HG02970 (cell line): ENCODE data around the gene CITED4.
"Not testable (repeated sequence)": the region's sequence is repeated elsewhere in the genome, so short reads cannot be mapped to it uniquely, and the experiment has no call there.

Experiments
- ATAC-seq: cut with Tn5 transposase; IDR thresholded peaks from one replicate; pipeline ENCODE4 v1.9.1; 2021; ENCODE audit warnings: mild to moderate bottlenecking, moderate library complexity, moderate number of reproducible peaks; ENCODE audit not compliant: unreplicated experiment, low FRiP score

Gene CITED4, protein sequence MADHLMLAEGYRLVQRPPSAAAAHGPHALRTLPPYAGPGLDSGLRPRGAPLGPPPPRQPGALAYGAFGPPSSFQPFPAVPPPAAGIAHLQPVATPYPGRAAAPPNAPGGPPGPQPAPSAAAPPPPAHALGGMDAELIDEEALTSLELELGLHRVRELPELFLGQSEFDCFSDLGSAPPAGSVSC

DNA sequence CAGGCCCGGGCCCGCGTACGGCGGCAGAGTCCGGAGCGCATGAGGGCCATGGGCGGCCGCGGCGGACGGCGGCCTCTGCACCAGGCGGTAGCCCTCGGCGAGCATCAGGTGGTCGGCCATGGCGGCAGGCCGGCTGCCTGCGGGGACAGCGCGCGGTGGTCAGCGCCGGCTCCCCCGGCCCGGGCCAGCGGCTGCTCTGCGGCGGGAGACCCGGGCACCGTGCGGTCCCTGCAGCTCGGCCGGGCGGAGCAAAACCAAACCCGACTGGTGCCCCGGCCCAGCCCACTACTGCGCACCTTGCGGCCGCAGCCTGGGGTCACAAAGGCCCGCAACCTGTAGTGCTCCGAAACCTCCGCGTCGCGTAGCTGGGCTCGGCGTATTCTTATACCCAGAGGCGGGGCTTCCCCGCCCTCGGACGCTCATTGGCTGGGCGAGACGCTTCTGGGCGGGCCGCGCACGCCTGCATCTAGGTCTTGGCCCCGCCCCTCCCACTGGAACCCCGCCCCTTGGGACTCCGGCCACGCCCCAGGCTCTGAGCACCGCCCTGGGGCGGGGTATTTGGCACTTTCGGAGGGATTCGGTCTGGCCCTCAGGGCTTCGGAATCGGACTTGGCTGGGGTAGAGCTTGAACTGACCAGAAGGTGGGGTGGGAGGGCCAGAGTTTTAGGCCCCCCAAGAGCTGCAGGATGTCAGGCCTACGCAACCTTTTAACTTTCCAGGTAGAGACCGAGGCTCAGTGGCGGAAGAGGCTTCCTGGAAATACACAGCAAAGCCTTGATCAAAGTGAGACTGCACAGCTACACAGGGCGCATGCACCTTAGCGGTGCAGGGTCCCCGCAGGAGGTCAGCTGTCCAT, at the start of gene CITED4:
CITED4 (minus strand) TSS at position 356 of the 856 bp plus-strand sequence; CDS start at position 120, 236 bp downstream.
- ATAC-seq: peak; percentile 83

DNA sequence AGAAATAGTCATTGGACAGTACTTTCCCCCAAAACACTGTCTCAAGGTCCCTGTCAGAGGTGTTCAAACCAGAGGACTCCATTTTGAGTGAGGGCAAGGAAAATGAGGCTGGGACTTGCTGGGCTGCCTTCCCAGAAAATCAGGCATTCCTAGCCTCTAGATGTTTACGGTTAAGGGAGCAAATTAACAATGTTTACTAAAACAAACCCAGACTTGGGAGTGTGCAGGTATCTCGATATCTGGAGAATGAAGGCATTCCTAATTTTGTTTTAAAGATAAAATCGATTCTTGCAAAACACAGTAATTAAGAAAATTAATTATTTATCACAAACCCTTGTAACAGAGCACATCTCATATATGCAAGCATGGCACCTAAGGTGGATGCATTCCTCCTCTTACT, 48.9 kb upstream of the CITED4 start:
- ATAC-seq: no peak

DNA sequence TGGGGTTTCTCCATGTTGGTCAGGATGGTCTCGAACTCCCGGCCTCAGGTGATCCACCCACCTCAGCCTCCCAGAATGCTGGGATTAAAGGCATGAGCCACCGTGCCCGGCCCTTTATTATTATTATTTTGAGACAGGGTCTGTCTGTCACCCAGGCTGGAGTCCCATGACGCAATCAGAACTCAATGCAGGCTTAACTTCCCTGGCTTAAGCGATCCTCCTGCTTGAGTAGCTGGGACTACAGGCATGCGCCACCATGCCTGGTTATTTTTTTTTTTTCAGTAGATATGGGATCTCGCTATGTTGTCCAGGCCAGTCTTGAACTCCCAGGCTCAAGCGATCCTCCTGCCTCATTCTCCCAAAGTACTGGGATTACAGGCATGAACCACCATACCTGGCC, 47.1 kb upstream of the CITED4 start:
- no peak for ATAC-seq

DNA sequence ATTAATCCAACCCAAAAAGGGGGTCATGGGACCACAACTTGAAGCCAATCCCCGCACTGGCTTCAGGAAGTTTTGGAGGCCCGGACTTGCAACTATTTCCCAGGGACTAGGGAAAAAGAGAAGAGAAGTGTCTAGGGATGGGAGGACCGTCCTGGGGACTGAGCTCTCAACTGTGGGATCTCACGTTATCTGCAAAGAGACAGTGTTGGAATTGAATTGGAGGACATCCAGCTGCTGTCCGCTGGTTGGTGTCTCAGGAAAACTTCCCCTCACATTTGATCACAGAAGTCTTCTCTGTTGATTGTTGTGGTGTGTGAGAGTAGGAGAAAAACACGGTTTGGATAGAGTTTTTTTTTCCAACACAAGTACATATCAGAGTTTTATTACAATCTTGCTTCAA, 46.2 kb upstream of the CITED4 start:
- no peak for ATAC-seq

DNA sequence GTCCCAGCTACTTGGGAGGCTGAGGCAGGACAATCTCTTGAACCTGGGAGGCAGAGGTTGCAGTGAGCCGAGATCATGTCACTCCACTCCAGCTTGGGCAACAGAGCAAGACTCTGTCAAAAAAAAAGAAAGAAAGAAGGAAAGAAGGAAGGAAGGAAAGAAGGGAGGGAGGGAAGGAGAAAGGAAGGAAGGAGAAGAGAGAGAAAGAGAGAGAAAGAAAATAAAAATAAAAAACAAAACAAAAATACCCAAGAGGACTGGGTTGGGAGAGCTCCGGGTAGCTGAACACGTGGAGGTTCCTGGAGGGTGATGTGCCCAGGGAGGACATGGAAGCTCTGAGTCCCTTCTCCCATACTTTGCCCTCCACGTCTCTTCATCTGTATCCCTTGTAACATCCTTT, 45.7 kb upstream of the CITED4 start:
- ATAC-seq: no peak

DNA sequence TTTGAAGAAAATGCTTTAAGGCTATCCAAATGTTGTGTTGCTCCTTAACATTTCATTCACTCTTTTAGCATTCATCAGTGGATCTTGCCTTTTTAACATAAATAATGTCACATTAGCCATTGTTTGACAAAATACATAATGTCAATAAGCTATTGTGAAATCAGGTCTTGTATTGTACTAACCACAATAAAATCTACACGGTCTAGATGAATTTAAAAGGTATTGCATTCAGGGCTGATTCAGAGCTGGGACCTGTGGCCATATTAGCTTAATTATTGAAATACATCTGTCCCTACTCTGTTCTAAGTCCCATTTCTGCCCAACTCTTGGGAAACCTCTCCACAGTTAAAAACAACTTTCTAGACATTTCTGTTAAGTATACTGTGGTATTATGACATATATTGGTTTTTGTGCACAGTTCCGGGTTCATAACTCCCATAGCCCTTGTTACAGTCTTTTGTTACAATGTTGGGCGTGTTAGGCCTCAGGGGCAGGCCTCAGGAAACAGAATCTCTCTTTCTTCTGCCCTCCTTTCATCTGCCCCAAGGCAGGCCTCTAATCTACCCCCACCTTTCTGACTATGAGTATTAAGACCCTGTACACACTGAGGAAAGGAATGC, 44.7 kb upstream of the CITED4 start:
- no peak for ATAC-seq

DNA sequence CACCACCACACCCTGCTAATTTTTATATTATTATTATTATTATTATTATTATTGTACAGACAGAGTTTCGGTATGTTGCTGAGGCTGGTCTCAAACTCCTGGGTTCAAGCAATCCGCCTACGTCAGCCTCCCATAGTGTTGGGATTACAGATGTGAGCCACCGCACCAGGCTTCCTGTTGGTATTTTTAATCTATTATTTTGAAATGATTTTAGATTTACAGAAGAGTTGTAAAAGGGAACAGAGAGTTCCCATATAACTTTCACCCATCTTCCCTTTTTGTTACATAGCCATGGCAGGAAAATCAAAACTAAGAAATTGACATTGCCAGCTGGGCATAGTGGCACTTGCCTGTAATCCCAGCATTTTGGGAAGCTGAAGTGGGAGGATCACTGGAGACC, 42.9 kb upstream of the CITED4 start:
- ATAC-seq: no peak

DNA sequence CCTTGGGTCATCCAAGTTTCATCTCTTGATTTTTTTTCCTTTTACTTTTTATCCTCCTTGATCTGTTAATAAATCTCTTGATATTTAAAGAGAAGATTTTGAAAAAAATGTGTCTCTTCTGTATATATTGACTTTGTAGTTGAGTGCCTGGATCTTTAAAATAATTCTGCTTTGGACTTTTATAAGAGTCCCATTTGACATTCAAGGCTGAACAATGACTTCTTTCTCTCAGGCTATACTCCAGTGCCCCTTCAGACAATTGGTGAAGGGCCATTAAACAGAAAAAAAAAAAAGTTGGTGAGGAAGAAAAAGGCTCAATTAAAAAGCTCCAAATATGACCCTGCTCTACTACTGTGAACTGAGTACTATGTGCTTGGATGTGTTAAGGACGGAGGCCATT, 40.9 kb upstream of the CITED4 start:
- ATAC-seq: no peak

DNA sequence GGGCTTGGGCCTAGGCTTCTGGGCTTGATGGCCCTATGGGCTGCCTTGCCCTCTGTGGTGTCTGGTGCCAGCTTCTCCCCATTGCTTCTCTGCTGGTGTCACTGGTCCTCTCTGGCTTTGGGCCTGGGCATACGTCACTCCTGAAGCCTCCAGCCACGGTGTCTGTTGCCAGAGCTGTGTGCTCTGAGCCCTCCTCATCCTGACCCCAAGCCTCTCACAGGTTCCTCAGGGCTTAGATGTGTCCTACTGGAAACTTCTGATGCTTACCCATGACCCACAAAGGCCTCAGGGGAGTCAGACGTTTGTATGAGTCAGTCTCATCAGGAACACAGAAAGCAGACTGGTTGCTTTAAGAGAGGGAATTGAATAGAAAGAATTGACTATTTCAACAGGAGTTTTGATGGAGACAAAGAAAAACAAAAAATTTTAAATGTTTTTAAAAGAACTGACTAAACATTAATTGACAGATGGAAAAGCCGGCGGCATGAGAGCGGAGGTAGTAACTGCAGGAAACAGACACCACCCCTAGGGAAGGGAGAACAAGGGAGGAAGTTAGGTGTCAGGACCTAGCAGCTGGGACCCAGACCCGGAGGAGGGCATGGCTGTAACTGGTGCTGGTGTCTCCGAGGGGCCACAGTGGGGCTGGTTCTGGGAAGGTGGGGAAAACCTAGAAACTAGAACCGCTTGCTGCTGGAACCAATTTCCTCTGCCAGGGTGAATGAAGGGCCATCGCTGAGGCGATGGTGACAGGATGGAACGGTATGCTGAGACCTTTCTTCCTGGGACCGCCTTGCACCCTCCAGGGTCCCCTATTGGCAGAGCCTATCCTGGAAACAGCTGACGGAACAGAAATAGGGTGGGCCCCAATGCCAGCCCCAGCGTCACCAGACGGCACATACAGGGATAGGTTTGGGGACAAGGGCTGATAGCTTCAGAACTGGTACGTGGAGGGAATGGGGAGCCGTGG, 40.0 kb upstream of the CITED4 start:
- ATAC-seq: no peak

DNA sequence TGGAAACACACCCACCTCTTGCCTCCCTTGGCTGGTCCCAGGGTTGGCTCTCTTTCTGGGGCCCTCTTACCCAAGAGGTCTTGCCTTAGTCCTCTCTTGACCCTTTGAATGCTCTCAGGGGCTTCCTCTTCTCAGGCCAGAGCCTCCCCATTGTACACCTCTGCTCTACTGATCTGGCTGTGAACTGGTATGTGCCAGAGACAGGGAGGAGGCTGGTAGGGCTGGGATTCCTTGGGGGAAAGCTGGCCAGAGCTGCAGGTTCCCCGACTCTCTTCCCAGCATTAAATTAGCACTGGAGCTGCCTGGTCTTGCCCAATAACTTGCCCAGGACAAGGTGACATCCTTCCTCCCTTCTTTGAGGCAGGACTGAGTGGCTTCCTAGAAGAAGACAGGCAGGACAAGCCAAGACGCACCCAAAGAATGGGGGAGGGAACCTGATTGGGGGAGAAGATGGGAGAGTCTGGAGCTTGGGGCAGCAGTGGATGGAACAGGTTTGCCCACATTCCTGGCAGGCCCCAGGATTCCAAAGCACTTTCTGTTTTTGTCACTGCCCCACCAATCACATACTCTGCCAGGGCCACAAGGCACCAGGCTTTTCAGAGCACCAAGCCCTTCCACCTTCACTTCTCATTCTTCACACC, 37.2 kb upstream of the CITED4 start:
- no peak for ATAC-seq

DNA sequence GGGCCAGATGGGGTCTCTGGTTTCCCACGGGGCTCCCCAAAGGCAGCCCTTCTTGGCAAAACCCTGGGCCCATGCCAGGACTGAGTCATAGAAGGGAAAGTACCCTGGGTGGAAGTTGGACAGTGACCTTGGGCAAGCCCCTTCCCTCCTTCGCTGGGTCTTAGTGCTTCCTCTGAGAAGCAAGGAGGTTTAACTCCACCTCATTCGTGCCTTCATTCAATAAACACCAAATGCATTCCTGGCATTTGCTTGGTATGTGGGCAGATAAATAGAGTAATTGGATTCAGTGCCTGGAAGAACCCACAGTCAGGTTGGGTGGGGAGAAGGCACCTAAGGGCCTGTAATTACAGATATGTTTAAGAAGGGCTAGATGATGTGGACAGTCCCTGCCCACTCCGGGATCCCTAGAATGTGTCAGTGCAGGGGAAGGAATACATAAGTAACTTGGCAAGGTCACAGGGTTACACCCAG, 36.3 kb upstream of the CITED4 start:
- no peak for ATAC-seq

DNA sequence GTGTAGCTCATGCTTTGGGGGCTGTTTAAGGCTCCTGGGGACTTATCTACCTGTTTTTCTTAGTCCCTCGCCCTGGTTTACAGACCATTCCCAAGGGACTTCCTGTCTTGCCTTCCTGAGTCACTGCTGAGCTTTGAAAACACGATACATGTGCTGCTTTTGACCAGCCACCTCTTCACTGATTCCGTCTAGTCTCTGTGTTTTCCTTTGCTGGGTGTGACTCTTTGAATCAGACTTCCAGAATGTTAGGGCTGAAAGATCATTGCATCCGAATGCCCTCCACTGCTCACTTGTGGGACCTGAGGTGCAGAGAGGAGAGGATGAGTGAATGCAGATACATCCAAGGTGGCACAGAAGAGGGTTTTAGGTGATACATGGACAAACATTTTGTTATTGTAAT, 35.4 kb upstream of the CITED4 start:
- ATAC-seq: no peak

DNA sequence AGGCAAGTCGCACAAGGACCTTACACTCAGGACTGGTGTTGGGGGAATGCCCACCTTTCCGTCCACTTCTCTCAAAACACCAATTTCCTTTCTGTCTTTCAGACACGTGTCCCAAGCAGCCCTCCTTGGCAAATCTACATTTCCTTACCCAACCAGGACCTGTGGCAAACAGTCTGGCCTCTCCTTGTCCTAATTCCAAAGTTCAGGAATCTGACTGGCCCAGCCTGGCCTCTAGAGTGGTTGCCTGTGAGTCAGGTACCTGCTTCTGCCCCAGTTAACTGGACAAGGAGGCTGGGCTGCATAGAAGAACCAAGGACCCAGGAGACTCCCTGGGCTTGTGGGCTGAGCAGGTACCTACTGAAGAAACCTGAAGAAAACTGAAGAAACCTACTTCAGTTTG, 34.3 kb upstream of the CITED4 start:
- no peak for ATAC-seq

DNA sequence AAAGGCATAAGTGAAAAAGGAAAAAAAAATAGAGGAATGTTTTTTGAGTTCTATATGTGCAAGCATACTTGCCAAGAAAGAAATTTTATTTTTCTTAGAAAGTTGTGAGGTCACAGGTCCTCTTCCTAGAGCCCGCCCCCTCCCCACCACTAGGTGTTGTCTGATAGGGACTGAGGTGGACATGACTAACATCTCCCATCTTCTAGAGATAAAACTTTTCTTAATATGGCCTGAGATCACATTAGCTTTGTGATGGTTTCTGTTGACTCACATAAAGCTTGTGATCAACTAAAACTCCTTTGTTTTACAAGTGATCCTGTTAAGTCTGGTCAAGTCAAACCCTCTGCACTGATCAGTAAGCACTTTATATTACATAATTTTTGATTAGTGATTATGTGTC, 33.4 kb upstream of the CITED4 start:
- ATAC-seq: no peak

DNA sequence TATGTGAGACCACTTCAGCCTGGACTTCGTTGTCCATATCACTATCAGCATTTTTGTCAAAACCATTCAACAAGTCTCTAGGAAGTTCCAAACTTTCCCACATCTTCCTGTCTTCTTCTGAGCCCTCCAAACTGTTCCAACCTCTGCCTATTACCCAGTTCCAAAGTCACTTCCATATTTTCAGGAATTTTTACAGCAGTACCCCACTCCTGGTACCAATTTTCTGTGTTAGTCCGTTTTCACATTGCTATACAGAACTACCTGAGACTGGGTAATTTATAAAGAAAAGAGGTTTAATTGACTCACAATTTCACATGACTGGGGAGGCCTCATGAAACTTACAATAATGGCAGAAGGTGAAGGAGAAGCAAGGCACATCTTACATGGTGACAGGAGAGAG, 32.7 kb upstream of the CITED4 start:
- ATAC-seq: not testable (repeated sequence)

DNA sequence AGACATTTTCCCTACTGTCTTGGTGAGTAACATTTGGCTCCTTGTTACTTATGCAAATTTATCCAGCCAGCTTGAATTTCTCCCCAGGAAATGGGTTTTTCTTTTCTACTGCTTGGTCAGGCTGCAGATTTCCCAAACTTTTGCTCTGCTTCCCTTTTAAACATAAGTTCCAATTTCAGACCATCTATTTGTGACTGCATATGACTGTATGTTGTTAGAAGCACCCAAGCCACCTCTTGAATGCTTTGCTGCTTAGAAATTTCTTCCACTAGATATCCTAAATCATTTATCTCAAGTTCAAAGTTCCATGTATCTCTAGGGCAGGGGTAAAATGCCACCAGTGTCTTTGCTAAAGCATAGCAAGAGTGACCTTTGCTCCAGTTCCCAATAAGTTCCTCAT, 32.3 kb upstream of the CITED4 start:
- no peak for ATAC-seq

DNA sequence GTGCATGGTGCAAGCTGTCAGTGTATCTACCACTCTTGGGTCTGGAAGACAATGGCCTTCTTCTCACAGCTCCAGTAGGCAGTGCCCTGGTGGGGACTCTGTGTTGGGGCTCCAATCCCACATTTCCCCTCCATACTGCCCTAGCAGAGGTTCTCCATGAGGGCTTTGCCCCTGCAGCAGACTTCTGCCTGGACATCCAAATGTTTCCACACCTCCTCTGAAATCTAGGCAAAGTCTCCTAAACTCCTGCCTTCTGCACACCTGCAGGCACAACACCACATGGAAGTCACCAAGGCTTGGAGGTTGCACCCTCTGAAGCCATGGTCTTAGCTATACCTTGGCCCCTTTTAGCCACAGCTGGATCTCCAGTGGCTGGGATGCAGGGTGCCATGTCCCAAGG, 31.8 kb upstream of the CITED4 start:
- no peak for ATAC-seq

DNA sequence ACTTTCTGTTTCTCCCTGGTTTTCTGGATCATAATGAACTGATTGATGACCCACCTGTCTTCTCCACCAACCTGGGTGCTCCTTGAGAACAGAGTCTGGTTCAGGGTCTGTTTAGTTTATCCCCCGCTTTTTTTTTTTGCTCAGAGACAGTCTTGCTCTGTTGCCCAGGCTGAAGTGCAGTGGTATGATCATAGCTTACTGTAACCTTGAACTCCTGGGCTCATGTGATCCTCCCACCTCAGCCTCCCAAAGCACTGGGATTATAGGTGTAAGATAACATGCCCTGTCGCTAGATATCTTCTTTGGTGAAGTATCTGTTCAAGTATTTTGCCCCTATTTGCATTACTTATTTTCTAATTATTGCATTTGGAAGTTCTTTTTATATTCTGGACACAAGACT, 30.2 kb upstream of the CITED4 start:
- no peak for ATAC-seq

DNA sequence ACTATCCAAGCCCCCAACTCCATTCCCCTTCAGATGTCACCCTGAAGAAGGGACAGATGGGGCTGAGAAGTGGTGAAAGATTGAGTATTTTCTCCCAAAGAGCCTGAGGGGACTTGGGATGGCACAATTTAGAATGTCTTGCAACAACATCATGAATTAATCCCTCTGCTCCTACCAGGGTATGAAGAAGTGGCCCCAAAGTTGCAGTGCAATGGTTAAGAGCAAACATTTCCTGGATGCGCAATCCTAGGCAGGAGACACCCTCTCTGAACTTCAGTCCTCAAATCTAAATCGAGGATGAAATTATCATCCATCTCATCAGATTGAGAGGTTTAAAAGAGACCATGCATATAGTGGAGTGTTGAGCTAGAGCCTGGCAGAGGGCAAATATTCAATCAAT, 28.6 kb upstream of the CITED4 start:
- ATAC-seq: no peak

DNA sequence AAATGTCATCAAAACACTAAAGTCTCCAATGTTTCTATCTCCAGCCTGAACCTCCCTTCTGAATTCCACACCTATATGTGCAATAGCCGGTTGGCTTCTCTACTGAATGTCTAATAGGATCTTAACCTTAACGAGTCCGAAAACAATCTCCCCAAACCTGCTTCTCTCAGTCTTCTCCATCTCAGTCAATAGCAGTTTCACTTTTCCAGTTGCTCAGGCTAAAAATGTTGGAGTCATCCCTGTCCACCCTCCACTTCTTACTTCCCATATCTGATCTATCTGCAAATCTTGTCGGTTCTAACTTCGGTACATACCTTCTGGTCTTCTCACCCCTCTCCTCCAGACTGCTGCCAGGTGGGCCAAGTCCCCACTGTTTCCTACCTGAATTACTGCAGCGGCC, 25.5 kb upstream of the CITED4 start:
- no peak for ATAC-seq
